Neuronal stem cell (in vitro differentiated cells): ENCODE measurements around the gene ZBTB46.
A peak's percentile ranks its signal among the peaks of the same experiment; 100 is the strongest.

Source experiments
- DNase-seq: peaks from one replicate; pipeline ENCODE4 v3.0.0-alpha.2; 2013; ENCODE audit warnings: low spot score
- H2AFZ ChIP-seq: one replicate; pipeline ENCODE4 v1.6.1; 2013; ENCODE audit warnings: mild to moderate bottlenecking, low read length, inconsistent platforms
- H2AK5ac ChIP-seq: 2 replicates; pipeline ENCODE4 v1.6.1; 2013; ENCODE audit warnings: low read depth, mild to moderate bottlenecking, inconsistent platforms, low read length, moderate library complexity, mixed read lengths
- H2BK120ac ChIP-seq: 2 replicates; pipeline ENCODE4 v1.6.1; 2013; ENCODE audit warnings: low read depth, mild to moderate bottlenecking, inconsistent platforms, low read length, moderate library complexity, mixed read lengths
- H2BK12ac ChIP-seq: one replicate; pipeline ENCODE4 v1.6.1; 2013; ENCODE audit warnings: low read length, inconsistent platforms
- H2BK15ac ChIP-seq: 2 replicates; pipeline ENCODE4 v1.6.1; 2013; ENCODE audit warnings: mild to moderate bottlenecking, low read length, inconsistent platforms, mixed read lengths
- H2BK5ac ChIP-seq: one replicate; pipeline ENCODE4 v1.6.1; 2013; ENCODE audit warnings: inconsistent platforms, mild to moderate bottlenecking, low read length, moderate library complexity
- H3K14ac ChIP-seq: one replicate; pipeline ENCODE4 v1.6.1; 2013; ENCODE audit warnings: low read length, inconsistent platforms
- H3K18ac ChIP-seq: 2 replicates; pipeline ENCODE4 v1.6.1; 2013; ENCODE audit warnings: low read length, inconsistent platforms
- H3K23ac ChIP-seq: 2 replicates; pipeline ENCODE4 v1.6.1; 2013; ENCODE audit warnings: low read depth, mild to moderate bottlenecking, mixed read lengths, low read length, inconsistent platforms; ENCODE audit not compliant: poor library complexity
- H3K27ac ChIP-seq: replicated peaks from 3 replicates; pipeline ENCODE4 v1.5.1; 2013; ENCODE audit warnings: low read length, inconsistent platforms
- H3K27me3 ChIP-seq, 3 experiments: 2 replicates each; pipeline ENCODE4 v1.6.1; 2013; ENCODE audit warnings: low read length in 3 of 3, mild to moderate bottlenecking in 2 of 3, inconsistent platforms in 1 of 3, low read depth in 1 of 3, mixed read lengths in 1 of 3, moderate library complexity in 1 of 3; ENCODE audit not compliant: control insufficient read depth in 3 of 3, insufficient read depth in 3 of 3
- H3K36me3 ChIP-seq, 2 donors: replicated peaks in 1 of 2; 2 replicates each; pipeline ENCODE4 v1.6.1; 2013; ENCODE audit warnings: low read length in 2 of 2; ENCODE audit not compliant: control insufficient read depth in 2 of 2, insufficient read depth in 2 of 2
- H3K4ac ChIP-seq: 2 replicates; pipeline ENCODE4 v1.6.1; 2013; ENCODE audit warnings: inconsistent platforms, mild to moderate bottlenecking, low read length, moderate library complexity
- H3K4me1 ChIP-seq, 2 donors: 1 replicate in 1 of 2; 2 replicates in 1 of 2; pipeline ENCODE4 v1.6.1; 2013; ENCODE audit warnings: low read length in 2 of 2, low read depth in 1 of 2; ENCODE audit not compliant: control insufficient read depth in 2 of 2, insufficient read depth in 1 of 2
- H3K4me2 ChIP-seq: one replicate; pipeline ENCODE4 v1.6.1; 2013; ENCODE audit warnings: mild to moderate bottlenecking, low read length, inconsistent platforms; ENCODE audit not compliant: insufficient read depth, poor library complexity, severe bottlenecking
- H3K4me3 ChIP-seq, 2 donors: 2 replicates each; pipeline ENCODE4 v1.5.1; 2013; ENCODE audit warnings: low read length in 2 of 2, mild to moderate bottlenecking in 2 of 2, inconsistent platforms in 1 of 2, moderate library complexity in 1 of 2
- H3K79me1 ChIP-seq: one replicate; pipeline ENCODE4 v1.6.1; 2013; ENCODE audit warnings: low read depth, mild to moderate bottlenecking, inconsistent platforms, low read length, moderate library complexity
- H3K9ac ChIP-seq: one replicate; pipeline ENCODE4 v1.6.1; 2013; ENCODE audit warnings: mild to moderate bottlenecking, low read depth, low read length, inconsistent platforms; ENCODE audit not compliant: poor library complexity
- H3K9me3 ChIP-seq, 2 donors: replicated peaks in 1 of 2; 2 replicates each; pipeline versions ENCODE3 to v1.6.1; 2013; ENCODE audit warnings: low read length in 2 of 2, mild to moderate bottlenecking in 2 of 2, inconsistent platforms in 1 of 2, low read depth in 1 of 2, mixed read lengths in 1 of 2, moderate library complexity in 1 of 2; ENCODE audit not compliant: control insufficient read depth in 2 of 2, insufficient read depth in 1 of 2
- H4K8ac ChIP-seq: one replicate; pipeline ENCODE4 v1.6.1; 2013; ENCODE audit warnings: low read depth, mild to moderate bottlenecking, inconsistent platforms, low read length, moderate library complexity
- H4K91ac ChIP-seq: one replicate; pipeline ENCODE4 v1.6.1; 2013; ENCODE audit warnings: low read length, low read depth, mild to moderate bottlenecking, inconsistent platforms; ENCODE audit not compliant: poor library complexity
- WGBS, 2 donors: extraction: QIAGEN DNeasy Blood & Tissue Kit; methylation state at CpG; one replicate each; pipeline ENCODE4 v1.1.7; 2013; ENCODE audit warnings: missing lambda C conversion rate in 2 of 2, mixed read lengths in 1 of 2; ENCODE audit not compliant: insufficient read length in 2 of 2, insufficient replicate concordance in 1 of 2; ENCODE audit errors: extremely low coverage in 2 of 2; 5-methylcytosine and 5-hydroxymethylcytosine counted together

ZBTB46 gene

DNA sequence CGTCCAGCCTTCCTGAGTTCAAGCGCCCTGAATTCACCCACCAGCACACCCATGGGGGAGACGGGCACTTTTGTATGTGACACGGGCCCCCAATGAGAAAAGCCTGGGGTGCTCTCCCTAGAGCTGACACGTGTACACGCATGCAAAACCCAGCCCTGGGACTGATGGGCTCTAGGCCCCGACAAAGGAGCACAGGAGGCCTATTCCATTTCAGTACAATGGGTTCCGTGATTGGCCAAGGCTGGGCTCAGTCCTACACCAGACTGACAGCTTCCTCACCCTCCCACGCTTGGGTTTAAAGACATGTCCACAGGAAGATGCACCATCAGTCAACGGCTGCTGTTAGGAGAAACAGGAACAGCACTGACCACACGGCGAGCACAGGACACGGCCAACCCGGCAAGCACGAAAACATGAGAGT is 8.8 kb downstream of the ZBTB46 start:
- peak overlapping the region; percentile 21 for H3K9ac ChIP-seq
- no peak for DNase-seq
- H3K27ac ChIP-seq: no peak overlapping the region
- no peaks in the 10 kb centered on the region for H3K9me3 ChIP-seq
- no peak overlapping the region for H2AFZ ChIP-seq
- peaks cover 4 to 33% of the 10 kb centered on the region in 2 donors for H3K36me3 ChIP-seq
- H3K4me1 ChIP-seq: no peaks in the 10 kb centered on the region
- no peak overlapping the region for H2BK12ac ChIP-seq
- WGBS, 2 donors: no CpG with 5 or more reads among the region's 15 CpGs
- peak overlapping the region; percentile 28 for H3K18ac ChIP-seq
- H2BK120ac ChIP-seq: no peak overlapping the region
- H2BK5ac ChIP-seq: no peak overlapping the region
- no peak overlapping the region for H2BK15ac ChIP-seq
- no peak overlapping the region for H3K4me3 ChIP-seq
- H4K91ac ChIP-seq: no peak overlapping the region
- H3K4ac ChIP-seq: no peak overlapping the region
- H3K14ac ChIP-seq: peak overlapping the region; percentile 27
- H4K8ac ChIP-seq: peak overlapping the region; percentile 95
- peaks cover 2% of the 10 kb centered on the region for H3K79me1 ChIP-seq
- H2AK5ac ChIP-seq: peak overlapping the region; percentile 33
- H3K23ac ChIP-seq: no peak overlapping the region
- H3K4me2 ChIP-seq: no peak overlapping the region
- no peaks in the 10 kb centered on the region for H3K27me3 ChIP-seq

DNA sequence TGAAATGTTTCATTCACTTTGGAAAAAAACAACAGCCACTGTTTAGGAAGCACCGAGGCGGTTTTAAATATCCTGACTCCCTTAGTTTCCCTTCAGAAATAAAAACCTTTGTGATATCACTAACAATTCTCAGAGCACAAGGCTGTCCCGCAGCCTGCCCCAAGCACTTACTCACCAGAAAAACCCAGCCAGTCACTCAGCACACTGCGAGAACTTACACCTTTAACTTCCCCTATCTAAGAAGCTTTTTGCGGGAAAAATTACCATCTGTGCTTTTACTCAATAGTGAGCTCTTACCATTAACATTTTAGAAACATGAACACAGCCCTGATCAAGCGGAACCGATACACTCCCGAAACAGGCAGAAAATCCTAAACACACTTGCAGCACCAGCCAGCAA is 9.3 kb downstream of the ZBTB46 start:
- WGBS, 2 donors: no CpG with 5 or more reads among the region's 8 CpGs
- Histone ChIP-seq H3K9me3 (no peaks in the 10 kb centered on the region), H4K8ac (no peak overlapping the region), H2BK5ac (no peak overlapping the region), H3K4ac (no peak overlapping the region), H2BK12ac (no peak overlapping the region), H3K4me3 (no peak overlapping the region), H3K79me1 (peaks cover under 1% of the 10 kb centered on the region), H3K14ac (no peak overlapping the region), H3K23ac (no peak overlapping the region), H3K4me2 (no peak overlapping the region), H3K27me3 (no peaks in the 10 kb centered on the region), H2BK120ac (no peak overlapping the region), H4K91ac (no peak overlapping the region), H3K36me3 (peaks cover 4 to 33% of the 10 kb centered on the region in 2 donors), H2BK15ac (no peak overlapping the region), H3K9ac (no peak overlapping the region), H3K27ac (no peak overlapping the region), H2AK5ac (no peak overlapping the region), H2AFZ (no peak overlapping the region), H3K18ac (no peak overlapping the region), H3K4me1 (no peaks in the 10 kb centered on the region)
- no peak for DNase-seq

DNA sequence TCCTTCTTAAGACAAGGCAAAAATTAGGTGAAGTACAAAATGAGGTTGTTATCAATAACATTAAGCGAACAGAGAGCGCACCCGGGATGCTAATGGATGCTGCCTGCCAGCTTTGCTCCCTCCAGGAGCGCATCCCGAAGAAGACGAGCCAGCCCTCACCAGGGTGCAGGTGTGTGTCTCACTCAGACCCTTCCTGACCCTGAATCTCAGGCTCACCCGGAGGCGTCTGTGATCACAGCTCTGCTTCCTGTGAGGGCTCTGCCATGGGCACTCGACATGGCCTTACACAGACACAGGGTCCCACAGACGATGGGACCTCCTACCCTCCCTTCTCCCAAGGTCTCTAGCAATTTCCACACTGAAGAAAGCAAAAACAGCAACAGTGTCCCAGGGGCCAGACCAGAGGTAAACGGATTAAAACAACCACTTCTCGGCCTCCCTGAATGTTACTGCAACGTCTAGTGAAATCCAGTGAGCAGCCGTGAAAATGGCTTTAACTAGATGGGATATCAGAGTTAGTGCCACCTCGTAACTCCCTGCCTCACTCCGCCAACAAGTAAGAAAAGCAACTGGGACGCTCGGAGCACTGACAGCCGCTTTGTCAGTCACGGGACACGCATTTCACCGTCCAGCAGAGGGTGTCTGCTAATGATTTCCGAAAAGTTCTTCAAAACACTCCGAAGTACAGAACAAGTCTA is 11.7 kb downstream of the ZBTB46 start:
- H2AK5ac ChIP-seq: no peak overlapping the region
- H4K8ac ChIP-seq: no peak overlapping the region
- H3K27me3 ChIP-seq: no peaks in the 10 kb centered on the region
- peaks cover 0 to 1% of the 10 kb centered on the region in 2 donors for H3K9me3 ChIP-seq
- H2BK120ac ChIP-seq: no peak overlapping the region
- no peak overlapping the region for H3K4ac ChIP-seq
- H3K27ac ChIP-seq: no peak overlapping the region
- no peak overlapping the region for H3K4me3 ChIP-seq
- no peak overlapping the region for H3K18ac ChIP-seq
- H3K79me1 ChIP-seq: peaks cover 8% of the 10 kb centered on the region
- H3K23ac ChIP-seq: no peak overlapping the region
- H2BK15ac ChIP-seq: no peak overlapping the region
- H3K36me3 ChIP-seq: peaks cover 12 to 23% of the 10 kb centered on the region in 2 donors
- H3K14ac ChIP-seq: no peak overlapping the region
- H3K4me2 ChIP-seq: no peak overlapping the region
- no peak overlapping the region for H2AFZ ChIP-seq
- H2BK12ac ChIP-seq: no peak overlapping the region
- no CpG with 5 or more reads among the region's 24 CpGs for WGBS, 2 donors
- H3K9ac ChIP-seq: no peak overlapping the region
- no peak for DNase-seq
- peaks cover 0 to 4% of the 10 kb centered on the region in 2 donors for H3K4me1 ChIP-seq
- H2BK5ac ChIP-seq: no peak overlapping the region
- H4K91ac ChIP-seq: no peak overlapping the region

DNA sequence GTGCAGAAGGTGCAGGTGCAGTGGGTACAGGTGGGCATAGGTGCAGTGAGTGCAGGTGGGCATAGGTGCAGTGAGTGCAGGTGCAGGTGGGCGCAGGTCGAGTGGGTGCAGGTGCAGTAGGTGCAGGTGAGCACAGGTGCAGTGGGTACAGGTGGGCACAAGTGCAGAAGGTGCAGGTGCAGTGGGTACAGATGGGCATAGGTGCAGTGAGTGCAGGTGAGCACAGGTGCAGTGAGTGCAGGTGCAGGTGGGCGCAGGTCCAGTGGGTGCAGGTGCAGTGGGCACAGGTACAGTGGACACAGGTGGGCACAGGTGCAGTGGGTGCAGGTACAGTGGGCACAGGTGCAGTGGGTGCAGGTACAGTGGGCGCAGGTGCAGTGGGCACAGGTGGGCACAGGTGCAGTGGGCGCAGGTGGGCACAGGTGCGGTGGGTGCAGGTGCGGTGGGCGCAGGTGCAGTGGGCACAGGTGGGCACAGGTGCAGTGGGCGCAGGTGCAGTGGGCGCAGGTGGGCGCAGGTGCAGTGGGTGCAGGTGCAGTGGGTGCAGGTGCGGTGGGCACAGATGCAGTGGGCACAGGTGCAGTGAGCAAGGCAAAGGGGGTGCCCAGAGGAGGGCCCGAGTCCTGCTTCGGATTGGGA is 15.3 kb downstream of the ZBTB46 start:
- Histone ChIP-seq H2AK5ac (no peak overlapping the region), H3K36me3 (peaks cover 0 to 8% of the 10 kb centered on the region in 2 donors), H3K9ac (no peak overlapping the region), H3K27ac (no peak overlapping the region), H3K23ac (peak overlapping the region; percentile 37), H3K4me3 (peak overlapping the region in 1 of 2 donors; percentile 73), H3K18ac (peak overlapping the region; percentile 64), H4K91ac (no peak overlapping the region), H3K4me1 (peaks cover 0 to 4% of the 10 kb centered on the region in 2 donors), H3K4me2 (no peak overlapping the region), H2BK15ac (no peak overlapping the region), H4K8ac (peak overlapping the region; percentile 96), H2BK5ac (no peak overlapping the region), H3K14ac (peak overlapping the region; percentile 82), H3K9me3 (peaks cover 0 to 3% of the 10 kb centered on the region in 2 donors), H3K79me1 (peaks cover 12% of the 10 kb centered on the region), H3K4ac (peak overlapping the region; percentile 76), H2BK12ac (peak overlapping the region; percentile 30), H2BK120ac (no peak overlapping the region), H3K27me3 (no peaks in the 10 kb centered on the region), H2AFZ (no peak overlapping the region)
- WGBS, 2 donors: no CpG with 5 or more reads among the region's 14 CpGs
- no peak for DNase-seq
